ENCODE results near the gene MCF2L2. TPM values are rescaled to one million over a fixed set of nuclear protein-coding genes. Genes with fewer than 3 reads are reported as not detected.

The MCF2L2 gene
- total RNA-seq, 1 experiment from 2014 or later, result 1.7 TPM

DNA sequence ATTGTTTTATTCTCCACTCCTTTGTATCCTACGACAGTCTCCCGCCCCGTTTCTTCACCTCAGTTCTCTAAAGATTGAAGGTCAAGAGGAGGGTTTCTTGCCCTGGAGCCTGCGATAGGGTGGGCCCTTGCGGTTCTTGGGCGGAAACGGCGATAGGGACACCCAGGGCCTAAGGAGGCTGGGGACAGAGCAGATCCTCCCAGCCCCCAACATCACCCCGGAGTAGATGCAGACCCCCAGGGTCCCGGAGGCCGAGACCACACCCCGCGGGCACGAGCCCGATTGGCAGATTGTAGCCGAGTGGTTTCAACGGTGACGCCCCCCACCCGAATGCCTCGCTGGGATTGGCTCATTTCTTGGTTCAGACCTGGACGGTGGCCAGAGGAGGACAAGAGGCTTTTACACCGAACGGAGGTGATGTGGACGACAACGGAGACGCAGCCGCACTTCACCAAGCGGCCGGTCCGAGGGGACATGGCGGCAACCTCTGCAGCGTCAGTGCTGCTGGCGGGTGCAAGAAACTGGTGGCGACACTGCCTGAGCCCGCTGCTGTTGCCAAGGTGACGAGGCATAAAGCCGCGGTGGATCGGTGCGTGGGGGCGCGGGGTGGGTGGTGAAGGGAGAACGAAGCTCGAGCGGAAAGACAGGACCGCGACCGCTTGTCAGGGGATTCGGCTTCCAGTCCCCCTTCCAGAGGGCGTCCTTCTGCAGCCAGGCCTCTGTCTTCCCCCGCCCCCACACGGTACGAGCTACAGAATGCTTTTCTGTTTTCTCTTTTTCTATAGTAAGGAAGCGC, 19.0 kb upstream of the MCF2L2 start:
- BruUV-seq (replicated peaks), result no TSS peak
- peak overlapping the region; percentile 97 for H2AFZ ChIP-seq

DNA sequence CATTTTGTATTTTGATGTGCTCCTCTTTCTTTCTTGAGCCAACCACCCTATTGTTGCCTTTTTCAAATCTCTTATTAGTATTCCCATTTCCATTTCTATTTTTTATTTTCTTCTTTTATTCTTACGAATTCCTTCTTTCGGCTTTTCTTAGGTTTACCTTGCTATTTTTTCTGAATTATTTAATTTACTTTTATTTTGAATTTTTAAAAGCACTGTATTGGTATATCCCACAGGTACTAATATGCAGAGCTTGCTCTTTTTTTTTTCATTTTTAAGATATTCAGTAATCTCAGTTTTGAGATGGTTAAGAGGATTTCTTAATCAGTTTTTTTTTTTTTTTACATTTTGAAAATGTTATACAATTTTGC, 18.4 kb upstream of the MCF2L2 start:
- no peak overlapping the region for H3K27ac ChIP-seq
- peak overlapping the region; percentile 88 for H3K4me3 ChIP-seq
- H3F3A ChIP-seq (ENCODE audit: insufficient read depth, low read depth), result peaks cover 14% of the 10 kb centered on the region; the same call in 1 of the 2 replicates
- no peak for DNase-seq
- peaks cover 20% of the 10 kb centered on the region for H3K4me1 ChIP-seq (replicated peaks; ENCODE audit: insufficient read depth)
- intact Hi-C loops (cut with micrococcal nuclease; ENCODE audit: unreplicated experiment), result no loop called here
- peak overlapping the region; percentile 92 for H3K4me2 ChIP-seq
- POLR2A ChIA-PET (ENCODE audit: unreplicated experiment), result interaction anchor here (0.6 kb wide), 1 partner anchor 21 kb away, joined by 4 read pairs; no protein-coding TSS in a partner anchor
- TF ChIP-seq EZH2 (IDR thresholded peaks at IDR 0.05; ENCODE audit: low read depth), result no peak
- TF ChIP-seq, protein P1, sequence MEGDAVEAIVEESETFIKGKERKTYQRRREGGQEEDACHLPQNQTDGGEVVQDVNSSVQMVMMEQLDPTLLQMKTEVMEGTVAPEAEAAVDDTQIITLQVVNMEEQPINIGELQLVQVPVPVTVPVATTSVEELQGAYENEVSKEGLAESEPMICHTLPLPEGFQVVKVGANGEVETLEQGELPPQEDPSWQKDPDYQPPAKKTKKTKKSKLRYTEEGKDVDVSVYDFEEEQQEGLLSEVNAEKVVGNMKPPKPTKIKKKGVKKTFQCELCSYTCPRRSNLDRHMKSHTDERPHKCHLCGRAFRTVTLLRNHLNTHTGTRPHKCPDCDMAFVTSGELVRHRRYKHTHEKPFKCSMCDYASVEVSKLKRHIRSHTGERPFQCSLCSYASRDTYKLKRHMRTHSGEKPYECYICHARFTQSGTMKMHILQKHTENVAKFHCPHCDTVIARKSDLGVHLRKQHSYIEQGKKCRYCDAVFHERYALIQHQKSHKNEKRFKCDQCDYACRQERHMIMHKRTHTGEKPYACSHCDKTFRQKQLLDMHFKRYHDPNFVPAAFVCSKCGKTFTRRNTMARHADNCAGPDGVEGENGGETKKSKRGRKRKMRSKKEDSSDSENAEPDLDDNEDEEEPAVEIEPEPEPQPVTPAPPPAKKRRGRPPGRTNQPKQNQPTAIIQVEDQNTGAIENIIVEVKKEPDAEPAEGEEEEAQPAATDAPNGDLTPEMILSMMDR (conservative IDR thresholded peaks at IDR 0.05), result no peak
- no peaks in the 10 kb centered on the region for H4K20me1 ChIP-seq (ENCODE audit: insufficient read depth)
- peak overlapping the region; percentile 97 for H2AFZ ChIP-seq
- BruUV-seq (replicated peaks), result no TSS peak
- CTCF ChIA-PET, result interaction anchor here (0.5 to 0.7 kb wide), 3 partner anchors 268 to 905 kb away, joined by 3 to 5 read pairs (median 5); no protein-coding TSS in a partner anchor
- H3K79me2 ChIP-seq (ENCODE audit: low read depth), result no peaks in the 10 kb centered on the region
- no peaks in the 10 kb centered on the region for H3K36me3 ChIP-seq (ENCODE audit: low read depth)
- peaks cover 23% of the 10 kb centered on the region for H3K9me3 ChIP-seq (ENCODE audit: insufficient read depth, low read depth)
- H3K27me3 ChIP-seq (ENCODE audit: insufficient read depth, low read depth), result no peaks in the 10 kb centered on the region
- no peaks in the 10 kb centered on the region for H3K9me2 ChIP-seq (ENCODE audit: insufficient read depth)

More for the DNA sequence above, 19.0 kb upstream of the MCF2L2 start:
- Histone ChIP-seq H3K4me1 (replicated peaks; ENCODE audit: insufficient read depth) (peaks cover 20% of the 10 kb centered on the region), H3K4me2 (peak overlapping the region; percentile 92), H3K4me3 (peak overlapping the region; percentile 88), H3K9me2 (ENCODE audit: insufficient read depth) (no peaks in the 10 kb centered on the region), H3K9me3 (ENCODE audit: insufficient read depth, low read depth) (peaks cover 23% of the 10 kb centered on the region), H3K79me2 (ENCODE audit: low read depth) (no peaks in the 10 kb centered on the region), H3K36me3 (ENCODE audit: low read depth) (no peaks in the 10 kb centered on the region), H3K27me3 (ENCODE audit: insufficient read depth, low read depth) (no peaks in the 10 kb centered on the region), H4K20me1 (ENCODE audit: insufficient read depth) (no peaks in the 10 kb centered on the region), H3F3A (ENCODE audit: insufficient read depth, low read depth) (peaks cover 14% of the 10 kb centered on the region; the same call in 1 of the 2 replicates), H3K27ac (no peak overlapping the region)
- intact Hi-C loops (cut with micrococcal nuclease; ENCODE audit: unreplicated experiment), result no loop called here
- peak; percentile 82 to 91 for DNase-seq
- TF ChIP-seq, protein P1 (conservative IDR thresholded peaks at IDR 0.05), result no peak
- TF ChIP-seq EZH2 (IDR thresholded peaks at IDR 0.05; ENCODE audit: low read depth), result no peak
- ChIA-PET POLR2A (ENCODE audit: unreplicated experiment) (no interaction called here), CTCF (interaction anchor here (0.6 to 0.7 kb wide), 2 partner anchors 269 to 457 kb away, joined by 5 read pairs; no protein-coding TSS in a partner anchor)

DNA sequence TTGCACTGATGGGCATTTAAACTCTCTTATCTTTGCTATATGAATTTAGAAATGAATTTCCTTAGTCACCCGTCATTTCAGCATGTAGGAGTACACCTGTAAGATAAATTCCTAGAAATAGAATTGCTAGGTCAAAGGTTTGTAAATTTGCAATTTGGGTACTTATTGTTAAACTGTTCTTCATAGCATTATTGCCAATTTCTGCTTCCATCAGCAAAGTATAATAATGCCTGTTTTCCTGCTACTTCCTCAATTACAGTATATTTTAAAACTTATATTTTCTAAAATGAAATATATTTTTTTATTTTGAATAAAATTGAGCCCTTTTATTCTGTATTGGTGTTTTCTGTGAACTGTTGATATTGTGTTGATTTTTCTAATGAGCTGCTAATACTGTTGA, 16.3 kb upstream of the MCF2L2 start:
- H3K27me3 ChIP-seq (ENCODE audit: insufficient read depth, low read depth), result no peaks in the 10 kb centered on the region
- no peak for TF ChIP-seq EZH2 (IDR thresholded peaks at IDR 0.05; ENCODE audit: low read depth)
- TF ChIP-seq, protein P1 (conservative IDR thresholded peaks at IDR 0.05), result no peak
- no peaks in the 10 kb centered on the region for H3K9me2 ChIP-seq (ENCODE audit: insufficient read depth)
- no peak overlapping the region for H3K4me3 ChIP-seq
- H3K27ac ChIP-seq, result no peak overlapping the region
- peaks cover 12% of the 10 kb centered on the region; the same call in 1 of the 2 replicates for H3F3A ChIP-seq (ENCODE audit: insufficient read depth, low read depth)
- BruUV-seq (replicated peaks), result no TSS peak
- no peak overlapping the region for H3K4me2 ChIP-seq
- H4K20me1 ChIP-seq (ENCODE audit: insufficient read depth), result no peaks in the 10 kb centered on the region
- H3K4me1 ChIP-seq (replicated peaks; ENCODE audit: insufficient read depth), result peaks cover 20% of the 10 kb centered on the region
- ChIA-PET CTCF (no interaction called here), POLR2A (ENCODE audit: unreplicated experiment) (no interaction called here)
- intact Hi-C loops (cut with micrococcal nuclease; ENCODE audit: unreplicated experiment), result no loop called here
- H2AFZ ChIP-seq, result no peak overlapping the region
- no peaks in the 10 kb centered on the region for H3K36me3 ChIP-seq (ENCODE audit: low read depth)
- peaks cover 23% of the 10 kb centered on the region for H3K9me3 ChIP-seq (ENCODE audit: insufficient read depth, low read depth)
- H3K79me2 ChIP-seq (ENCODE audit: low read depth), result no peaks in the 10 kb centered on the region
- no peak for DNase-seq
